GM21786 (cell line): ENCODE data around the gene TAF7L.

Source experiments
- ATAC-seq: cut with Tn5 transposase; IDR thresholded peaks from one replicate; pipeline ENCODE4 v1.9.1; 2021; ENCODE audit not compliant: unreplicated experiment

The TAF7L gene

DNA sequence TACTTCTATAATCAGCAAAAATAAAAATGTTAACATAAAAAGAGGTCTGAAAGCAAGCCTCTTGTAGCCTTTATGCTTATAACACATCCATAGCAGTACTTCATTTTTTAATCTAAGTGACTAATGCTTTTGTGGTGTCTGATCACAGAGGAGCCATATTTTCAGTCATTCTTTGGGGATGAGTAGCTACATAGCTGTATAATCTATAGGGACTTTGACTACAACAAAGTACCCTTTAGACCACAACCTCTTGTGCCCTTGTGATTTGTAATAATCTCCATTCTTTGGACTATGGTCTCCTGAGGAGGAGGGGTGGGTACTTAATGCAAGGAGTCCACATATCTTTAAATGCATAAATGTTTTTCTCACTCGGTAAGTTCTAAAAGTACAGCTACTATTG, 62.0 kb downstream of the TAF7L start:
- ATAC-seq, result no peak

DNA sequence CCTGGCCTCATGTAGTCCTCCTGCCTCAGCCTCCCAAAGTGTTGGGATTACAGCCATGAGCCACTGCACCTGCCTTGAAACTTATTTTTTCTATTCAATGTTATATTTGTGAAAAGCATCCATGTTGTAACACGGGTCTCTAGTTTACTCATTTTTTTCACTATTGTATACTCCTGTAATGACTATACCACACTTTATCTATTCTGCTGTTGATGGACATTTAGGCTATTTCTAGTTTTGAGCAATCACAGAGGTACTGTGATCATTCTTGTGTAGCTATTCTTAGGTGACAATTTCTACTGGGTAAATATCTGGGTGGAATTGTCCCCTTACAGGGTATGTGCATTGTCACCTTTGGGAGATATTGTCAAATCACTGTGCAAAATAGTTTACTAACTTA, 67.9 kb downstream of the TAF7L start:
- no peak for ATAC-seq

GRCh38 chrX:101220662-101221260, 70.4 kb downstream of the TAF7L start:
- no peak for ATAC-seq

DNA sequence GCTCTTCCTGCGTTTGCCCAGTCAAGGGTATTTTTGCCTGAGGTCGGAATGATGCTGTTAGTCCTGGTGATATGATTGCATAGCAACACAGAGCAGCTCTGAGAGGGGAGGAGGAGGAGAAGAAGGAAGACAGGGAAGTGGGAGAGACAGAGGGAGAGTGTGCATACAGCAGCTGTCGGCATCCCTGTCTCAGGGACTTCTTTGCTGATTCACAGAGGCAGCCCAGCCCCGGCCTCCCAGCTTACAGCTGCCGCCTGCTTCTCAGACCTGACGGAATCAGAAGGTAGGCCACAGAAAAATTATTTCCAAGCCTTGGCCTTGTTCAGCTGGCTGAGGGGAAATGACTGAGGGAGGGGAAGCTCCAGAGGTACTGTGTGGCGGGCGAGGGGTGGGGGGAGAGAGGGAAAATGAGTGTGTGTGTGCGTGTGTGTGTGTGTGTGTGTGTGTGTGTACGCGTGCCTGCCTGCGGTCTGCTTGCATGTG, 71.2 kb downstream of the TAF7L start:
- ATAC-seq, result no peak

GRCh38 chrX:101219116-101219863, 71.8 kb downstream of the TAF7L start, which contains the start of gene DRP2:
DRP2 (plus strand) TSS chrX:101219786; CDS start chrX:101231648, 11,862 bp downstream.
- ATAC-seq, result no peak
